Measurements from ENCODE around the gene ARHGEF38. TPM values are rescaled to one million over a fixed set of nuclear protein-coding genes. Genes with fewer than 3 reads are reported as not detected.

The ARHGEF38 gene
- total and polyA plus RNA-seq, 4 donors: 0.03 to 0.92 (median 0.37) TPM

GRCh38 chr4:105698607-105699006 is 146.2 kb downstream of the ARHGEF38 start:
- peaks cover 4 to 22% (median 10%) of the 10 kb centered on the region in 4 donors for H3K36me3 ChIP-seq (ENCODE audit: control insufficient read depth in 4 of 4, insufficient read depth in 3 of 4, low read depth in 1 of 4, low read length in 3 of 4)

GRCh38 chr4:105707782-105708180 is 155.4 kb downstream of the ARHGEF38 start:
- H3K27ac ChIP-seq (ENCODE audit: low read depth in 1 of 2, low read length in 2 of 2): peak overlapping the region; percentile 83 to 85
- TF ChIP-seq CTCF (IDR thresholded peaks at IDR 0.05; ENCODE audit: low read depth, low read length, missing input control): no peak
- no peak for TF ChIP-seq YY1 (IDR thresholded peaks at IDR 0.05)
- TF ChIP-seq MAX (IDR thresholded peaks at IDR 0.05): no peak
- TF ChIP-seq HNF4A (conservative IDR thresholded peaks at IDR 0.05): no peak
- TF ChIP-seq TAF1 (conservative IDR thresholded peaks at IDR 0.05): no peak
- TF ChIP-seq ZBTB33 (IDR thresholded peaks at IDR 0.05): no peak
- TF ChIP-seq RXRA (IDR thresholded peaks at IDR 0.05): no peak
- no peak for TF ChIP-seq RAD21 (IDR thresholded peaks at IDR 0.05)
- no peak for TF ChIP-seq FOXA2 (IDR thresholded peaks at IDR 0.05)
- TF ChIP-seq HNF4G (IDR thresholded peaks at IDR 0.05): no peak
- TF ChIP-seq GABPA (IDR thresholded peaks at IDR 0.05 in 1 of 2, conservative IDR thresholded peaks at IDR 0.05 in 1 of 2): no peak
- peaks cover 6 to 30% (median 24%) of the 10 kb centered on the region in 4 donors for H3K4me1 ChIP-seq (ENCODE audit: control insufficient read depth in 4 of 4, insufficient read depth in 4 of 4, low read length in 3 of 4)
- H3K27me3 ChIP-seq (ENCODE audit: control insufficient read depth in 4 of 4, insufficient read depth in 4 of 4, low read length in 3 of 4): no peaks in the 10 kb centered on the region
- H3K9me3 ChIP-seq (ENCODE audit: control insufficient read depth in 4 of 4, low read length in 3 of 4): no peaks in the 10 kb centered on the region
- 22% methylated on average over 7 of the region's 7 CpGs for WGBS
- peaks cover 0 to 5% (median 0%) of the 10 kb centered on the region in 4 donors for H3K36me3 ChIP-seq (ENCODE audit: control insufficient read depth in 4 of 4, insufficient read depth in 3 of 4, low read depth in 1 of 4, low read length in 3 of 4)
- peak overlapping the region; percentile 88 to 92 (median 91) for H3K4me3 ChIP-seq (ENCODE audit: low read depth in 1 of 3, low read length in 3 of 3)
- peak overlapping the region; percentile 93 to 95 for H3K9ac ChIP-seq (ENCODE audit: low read depth in 1 of 2, low read length in 2 of 2)
- no peak for DNase-seq (ENCODE audit: low spot score)

More at GRCh38 chr4:105698607-105699006, 146.2 kb downstream of the ARHGEF38 start:
- Histone ChIP-seq H3K9me3 (ENCODE audit: control insufficient read depth in 4 of 4, low read length in 3 of 4) (no peaks in the 10 kb centered on the region), H3K9ac (ENCODE audit: low read depth in 1 of 2, low read length in 2 of 2) (no peak overlapping the region), H3K27me3 (ENCODE audit: control insufficient read depth in 4 of 4, insufficient read depth in 4 of 4, low read length in 3 of 4) (no peaks in the 10 kb centered on the region), H3K4me1 (ENCODE audit: control insufficient read depth in 4 of 4, insufficient read depth in 4 of 4, low read length in 3 of 4) (no peaks in the 10 kb centered on the region), H3K4me3 (ENCODE audit: low read depth in 1 of 3, low read length in 3 of 3) (no peak overlapping the region), H3K27ac (ENCODE audit: low read depth in 1 of 2, low read length in 2 of 2) (no peak overlapping the region)
- WGBS: 65% methylated on average over 2 of the region's 2 CpGs
- DNase-seq (ENCODE audit: low spot score): no peak
- no peak for TF ChIP-seq CTCF (IDR thresholded peaks at IDR 0.05; ENCODE audit: low read depth, low read length, missing input control)
- no peak for TF ChIP-seq ATF3 (IDR thresholded peaks at IDR 0.05)
- no peak for TF ChIP-seq YY1 (IDR thresholded peaks at IDR 0.05)
- no peak for TF ChIP-seq NR2F2 (IDR thresholded peaks at IDR 0.05)
- no peak for TF ChIP-seq TAF1 (conservative IDR thresholded peaks at IDR 0.05)
- TF ChIP-seq FOXA2 (IDR thresholded peaks at IDR 0.05): no peak
- TF ChIP-seq HNF4A (conservative IDR thresholded peaks at IDR 0.05): no peak
- no peak for TF ChIP-seq MAX (IDR thresholded peaks at IDR 0.05)

Data from liver (tissue), 9 donors.